GM12878 (cell line): ENCODE data around the gene CINP. TPM values are rescaled to one million over a fixed set of nuclear protein-coding genes. Genes with fewer than 3 reads are reported as not detected.

Source experiments
- BRCA1 ChIP-seq: IDR thresholded peaks from 2 replicates; pipeline ENCODE4 v1.6.1; 2011; ENCODE audit warnings: low read depth, low read length, improper control_type of control experiment
- E2F8 ChIP-seq: fragments of 450-650 bp; IDR thresholded peaks from 2 replicates; pipeline ENCODE4 v1.6.1; 2018; ENCODE audit warnings: mild to moderate bottlenecking, low read depth, moderate library complexity; ENCODE audit not compliant: partially characterized antibody
- E4F1 ChIP-seq: fragments of 450-650 bp; IDR thresholded peaks from 2 replicates; pipeline ENCODE4 v1.6.1; 2018; ENCODE audit warnings: borderline replicate concordance, mild to moderate bottlenecking; ENCODE audit not compliant: partially characterized antibody
- ETV6 ChIP-seq, 2 experiments: fragments of 450-650 bp in 1 of 2; IDR thresholded peaks in 1 of 2; conservative IDR thresholded peaks in 1 of 2; 2 replicates each; pipeline ENCODE4 v1.6.1; 2014; ENCODE audit warnings: antibody characterized with exemption in 1 of 2, borderline replicate concordance in 1 of 2, low read depth in 1 of 2, mild to moderate bottlenecking in 1 of 2, moderate library complexity in 1 of 2
- GABPA ChIP-seq: IDR thresholded peaks from 2 replicates; pipeline ENCODE4 v1.6.1; 2014; ENCODE audit warnings: antibody characterized with exemption, low read depth, mild to moderate bottlenecking, inconsistent platforms
- IRF4 ChIP-seq: IDR thresholded peaks from 2 replicates; pipeline ENCODE4 v1.6.1; 2011; ENCODE audit warnings: low read depth, low read length
- NFYA ChIP-seq: IDR thresholded peaks from 2 replicates; pipeline ENCODE4 v1.6.1; 2011; ENCODE audit warnings: low read depth, mild to moderate bottlenecking, low read length, improper control_type of control experiment, borderline replicate concordance
- NR2C2 ChIP-seq: IDR thresholded peaks from 2 replicates; pipeline ENCODE4 v1.6.1; 2011; ENCODE audit warnings: borderline replicate concordance, low read depth; ENCODE audit not compliant: control insufficient read depth, insufficient read length
- PKNOX1 ChIP-seq: fragments of 450-650 bp; IDR thresholded peaks from 2 replicates; pipeline ENCODE4 v1.6.1; 2016; ENCODE audit warnings: mild to moderate bottlenecking
- POLR2AphosphoS5 ChIP-seq: IDR thresholded peaks from 2 replicates; pipeline ENCODE4 v1.6.1; 2011; ENCODE audit warnings: mild to moderate bottlenecking, low read length, inconsistent platforms
- RAD21 ChIP-seq: IDR thresholded peaks from 2 replicates; pipeline ENCODE4 v1.6.1; 2011; ENCODE audit warnings: mild to moderate bottlenecking, low read depth, low read length, moderate library complexity; ENCODE audit not compliant: insufficient read depth
- REST ChIP-seq: IDR thresholded peaks from 2 replicates; pipeline ENCODE4 v1.6.1; 2012; ENCODE audit warnings: mild to moderate bottlenecking, low read depth, low read length
- TCF3 ChIP-seq: IDR thresholded peaks from 2 replicates; pipeline ENCODE4 v1.6.1; 2012; ENCODE audit warnings: low read depth, mild to moderate bottlenecking, low read length, borderline replicate concordance; ENCODE audit not compliant: insufficient read depth
- ZBTB4 ChIP-seq: fragments of 450-650 bp; formaldehyde crosslinking; IDR thresholded peaks from 2 replicates; pipeline ENCODE4 v1.4.0; 2022; ENCODE audit warnings: mild to moderate bottlenecking, moderate library complexity
- polyA plus RNA-seq, 11 experiments: library from polyadenylated mRNA; depleted of rRNA in 4 of 11; unstranded in 6 of 11; stranded (reverse) in 5 of 11; fragments of >200 nt; fragmentation: Nextera tagmentation in 4 of 11; fragmentation: Illumina TruSeq in 1 of 11; extraction: Ambion mirVana in 4 of 11; extraction: Trizol in 1 of 11; gene quantifications; 1 replicate in 1 of 11; 2 replicates in 10 of 11; pipeline versions ENCODE4 v1.2.1 to v1.2.3, GENCODE V29; 2011 to 2016; ENCODE audit warnings: inconsistent platforms in 2 of 11, missing spikeins in 2 of 11, low read depth in 1 of 11
- total RNA-seq, 4 experiments: library from RNA; depleted of rRNA in 3 of 4; stranded (reverse); fragments of >200 nt in 3 of 4; fragmentation: Illumina TruSeq in 1 of 4; extraction: Trizol in 1 of 4; gene quantifications; 2 replicates each; pipeline versions ENCODE4 v1.2.1 to v1.2.3, GENCODE V29; 2013 to 2021

CINP gene
- total and polyA plus RNA-seq, 10 of the 15 experiments (the other 5 are each of a cell fraction or from before 2014, with no cell fraction given) = 45.4 to 73.3 (median 52.9) TPM

- TF ChIP-seq E2F8 (no peak), NFYA (no peak), TCF3 (no peak), ZBTB4 (CRISPR knock-in tag) (no peak), RAD21 (no peak), GABPA (peak; percentile 48; the same call in 1 of the 2 replicates), PKNOX1 (peak; percentile 92), E4F1 (no peak), ETV6 (conservative IDR thresholded peaks at IDR 0.05 in 1 of 2, IDR thresholded peaks at IDR 0.05 in 1 of 2; ENCODE audit: borderline replicate concordance in 1 of 2, low read depth in 1 of 2) (no peak; a peak in 1 of 4 replicates), NR2C2 (no peak), IRF4 (peak; percentile 24; the same call in 1 of the 2 replicates), POLR2AphosphoS5 (no peak), REST (no peak), BRCA1 (0 out of 2 replicates have a peak, but pooled peaks have one; percentile 29)
Observed at GRCh38 chr14:102316743-102317563, 45.7 kb downstream of the CINP start (continued).
